ENCODE data around the gene ZFP36L2.

Gene ZFP36L2

DNA sequence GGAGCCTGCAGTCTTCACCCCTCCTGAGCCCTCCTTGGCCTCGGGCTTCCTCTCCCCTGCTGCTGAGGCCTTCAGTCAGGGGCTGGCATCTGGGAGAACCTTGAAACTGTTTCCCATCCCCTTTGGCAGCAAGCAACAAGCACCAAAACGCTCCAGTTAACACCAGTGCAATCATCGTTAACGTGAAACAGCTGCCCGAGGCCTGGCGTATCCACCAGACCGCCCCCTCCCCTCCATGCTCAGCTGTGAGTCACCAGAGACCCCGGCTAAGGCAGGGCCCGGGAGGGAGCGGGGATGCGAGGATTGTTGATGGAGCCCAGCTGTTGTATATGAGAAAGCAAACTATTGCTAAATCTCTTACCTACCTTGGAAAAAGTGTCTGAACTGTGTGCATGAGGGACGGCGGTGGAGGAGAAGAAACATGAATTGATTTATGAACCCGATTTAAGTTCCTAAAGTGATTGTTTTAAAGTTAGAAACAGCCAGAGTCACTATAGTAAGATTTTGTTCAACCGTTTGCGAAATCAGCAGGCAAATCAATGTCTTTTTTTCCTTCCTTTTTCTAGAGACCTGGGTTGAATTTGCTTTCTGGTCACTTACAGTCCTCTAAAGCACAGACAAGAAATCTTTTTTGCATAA lies 5.2 kb downstream of the ZFP36L2 start:
- no peaks in the 10 kb centered on the region for H3K9me3 ChIP-seq (ENCODE audit: insufficient read depth, low read depth, low read length)
- peaks cover 34% of the 10 kb centered on the region for H3K36me3 ChIP-seq (ENCODE audit: insufficient read depth, low read depth, low read length)
- H3K27ac ChIP-seq (ENCODE audit: low read length) = peak overlapping the region; percentile 84
- H3K9ac ChIP-seq (ENCODE audit: low read depth, low read length) = peak overlapping the region; percentile 94; the same call in 1 of the 2 replicates
- H3K4me3 ChIP-seq (ENCODE audit: low read length) = peak overlapping the region; percentile 90
- H3K4me1 ChIP-seq (ENCODE audit: insufficient read depth, low read length) = peaks cover 31% of the 10 kb centered on the region
- H3K27me3 ChIP-seq (ENCODE audit: insufficient read depth, low read length) = no peaks in the 10 kb centered on the region

DNA sequence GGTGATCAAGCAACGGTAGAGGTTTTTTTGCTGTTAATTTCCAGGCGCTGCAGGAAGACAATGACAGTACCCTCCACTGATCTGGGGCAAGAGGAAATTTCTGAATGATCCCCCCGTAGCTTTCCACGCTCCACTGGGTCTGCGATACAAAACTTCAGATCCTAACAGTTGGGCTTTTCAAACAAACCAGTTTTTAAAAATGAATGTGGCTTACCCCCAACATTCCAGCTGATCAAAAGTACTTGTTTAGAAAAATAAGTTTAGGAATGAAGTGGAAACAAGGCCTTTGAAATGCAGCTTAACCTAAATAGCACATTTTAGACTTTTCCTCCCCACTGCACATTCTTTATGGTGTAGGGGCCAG lies 5.7 kb downstream of the ZFP36L2 start:
- H3K4me1 ChIP-seq (ENCODE audit: insufficient read depth, low read length) = peaks cover 36% of the 10 kb centered on the region
- H3K27ac ChIP-seq (ENCODE audit: low read length) = peak overlapping the region; percentile 84

DNA sequence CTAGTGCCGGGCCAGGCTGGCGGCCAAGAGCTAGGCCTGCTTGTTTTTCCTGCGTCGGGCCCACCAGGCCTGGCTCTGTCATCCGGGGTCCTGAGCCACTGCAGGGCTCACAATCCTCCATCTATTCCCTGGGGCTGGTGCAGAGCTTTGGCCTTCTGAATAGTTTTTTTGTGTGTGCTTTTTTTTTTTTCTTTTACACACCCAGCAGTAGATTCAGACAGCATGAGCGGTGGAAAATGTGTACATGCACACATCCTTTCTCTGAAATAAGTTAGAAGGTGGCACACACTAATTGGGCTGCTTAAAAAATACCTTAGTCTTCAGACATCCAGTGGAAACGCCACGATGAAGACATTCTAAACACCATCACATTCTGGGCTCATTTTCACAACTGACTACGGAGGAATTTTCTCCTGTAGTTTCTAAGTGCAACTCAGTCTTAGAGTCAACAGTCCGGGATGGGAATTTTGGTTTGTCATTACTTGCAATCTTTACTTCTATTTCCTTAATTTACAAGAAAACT lies 6.1 kb downstream of the ZFP36L2 start:
- Histone ChIP-seq H3K9ac (ENCODE audit: low read depth, low read length) (peak overlapping the region; percentile 94), H3K4me3 (ENCODE audit: low read length) (peak overlapping the region; percentile 90), H3K27ac (ENCODE audit: low read length) (peak overlapping the region; percentile 84), H3K9me3 (ENCODE audit: insufficient read depth, low read depth, low read length) (no peaks in the 10 kb centered on the region), H3K4me1 (ENCODE audit: insufficient read depth, low read length) (peaks cover 39% of the 10 kb centered on the region), H3K27me3 (ENCODE audit: insufficient read depth, low read length) (no peaks in the 10 kb centered on the region), H3K36me3 (ENCODE audit: insufficient read depth, low read depth, low read length) (peaks cover 33% of the 10 kb centered on the region)

More for the DNA sequence above, 5.7 kb downstream of the ZFP36L2 start:
- Histone ChIP-seq H3K27me3 (ENCODE audit: insufficient read depth, low read length) (no peaks in the 10 kb centered on the region), H3K9ac (ENCODE audit: low read depth, low read length) (peak overlapping the region; percentile 94), H3K36me3 (ENCODE audit: insufficient read depth, low read depth, low read length) (peaks cover 34% of the 10 kb centered on the region), H3K9me3 (ENCODE audit: insufficient read depth, low read depth, low read length) (no peaks in the 10 kb centered on the region), H3K4me3 (ENCODE audit: low read length) (peak overlapping the region; percentile 90)

DNA sequence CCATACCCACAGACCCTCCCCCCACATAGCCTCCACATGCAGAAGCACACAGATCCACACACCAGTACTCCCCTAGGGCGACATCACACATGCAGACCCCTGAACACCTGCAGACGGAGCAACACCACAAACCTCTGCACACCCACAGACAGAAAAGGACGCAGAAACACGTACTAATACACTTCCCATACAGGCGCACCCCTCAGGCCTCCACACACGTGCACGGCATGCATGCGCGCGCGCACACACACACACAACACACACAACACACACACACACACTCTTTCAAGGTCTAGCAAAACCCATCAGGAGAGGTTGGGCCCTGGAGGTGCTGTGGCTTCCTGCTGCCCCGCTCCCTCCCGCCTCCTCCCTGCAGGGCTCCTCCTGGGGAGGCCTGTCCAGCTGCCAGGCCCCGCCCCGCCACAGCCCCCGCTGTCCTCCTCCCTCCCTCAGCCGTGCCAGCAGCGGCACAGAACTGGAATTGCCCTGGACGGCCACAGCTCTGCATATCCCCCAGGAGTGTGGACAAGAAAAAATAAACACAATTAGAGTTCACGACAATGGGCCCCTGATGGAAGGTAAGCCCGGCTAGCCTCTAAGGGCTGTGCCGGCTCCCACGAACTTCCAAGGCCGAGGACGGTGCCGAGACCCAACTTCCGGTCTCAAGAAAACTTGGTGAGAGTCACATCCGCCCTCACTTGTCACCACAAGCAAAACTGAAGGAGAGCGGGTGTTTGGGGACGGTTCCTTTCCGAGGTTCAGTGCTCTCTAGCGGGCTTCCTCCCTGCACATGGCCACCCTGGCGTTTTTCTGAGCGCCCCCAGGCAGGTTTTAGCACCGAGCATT lies 6.8 kb downstream of the ZFP36L2 start:
- peak overlapping the region; percentile 84 for H3K27ac ChIP-seq (ENCODE audit: low read length)
- no peaks in the 10 kb centered on the region for H3K9me3 ChIP-seq (ENCODE audit: insufficient read depth, low read depth, low read length)
- peak overlapping the region; percentile 90 for H3K4me3 ChIP-seq (ENCODE audit: low read length)
- H3K36me3 ChIP-seq (ENCODE audit: insufficient read depth, low read depth, low read length) = peaks cover 26% of the 10 kb centered on the region
- peaks cover 39% of the 10 kb centered on the region for H3K4me1 ChIP-seq (ENCODE audit: insufficient read depth, low read length)
- peak overlapping the region; percentile 94; the same call in 1 of the 2 replicates for H3K9ac ChIP-seq (ENCODE audit: low read depth, low read length)
- H3K27me3 ChIP-seq (ENCODE audit: insufficient read depth, low read length) = no peaks in the 10 kb centered on the region

DNA sequence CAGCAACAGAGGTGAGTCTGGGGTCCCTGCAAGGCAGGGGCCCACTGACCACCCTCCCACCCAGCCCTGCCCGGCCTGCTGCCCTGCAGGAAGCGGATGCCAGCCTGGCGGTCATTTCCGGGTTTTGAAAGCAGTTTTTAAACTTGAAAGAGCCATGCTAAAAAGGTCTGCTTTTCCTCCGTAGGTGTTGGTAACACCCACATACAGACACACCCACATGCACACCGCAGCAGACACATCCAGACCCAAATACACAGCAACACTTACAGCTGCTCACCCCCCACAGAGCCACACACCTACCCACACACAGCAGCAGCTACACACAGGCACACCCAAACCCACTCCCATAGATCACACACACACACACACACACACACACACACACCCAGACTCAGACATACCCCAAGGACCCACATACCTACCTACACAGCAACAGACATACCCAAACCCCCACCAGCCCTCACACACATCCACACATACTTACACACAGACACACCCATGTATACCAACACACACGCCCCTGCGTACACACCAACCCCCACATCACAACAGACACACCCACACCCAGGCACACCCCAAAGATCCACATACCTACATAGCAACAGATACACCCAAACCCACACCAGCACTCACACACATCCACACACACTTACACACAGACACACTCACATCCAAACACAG lies 7.6 kb downstream of the ZFP36L2 start:
- peak overlapping the region; percentile 94; the same call in 1 of the 2 replicates for H3K9ac ChIP-seq (ENCODE audit: low read depth, low read length)
- H3K9me3 ChIP-seq (ENCODE audit: insufficient read depth, low read depth, low read length) = no peaks in the 10 kb centered on the region
- peaks cover 39% of the 10 kb centered on the region for H3K4me1 ChIP-seq (ENCODE audit: insufficient read depth, low read length)
- H3K27me3 ChIP-seq (ENCODE audit: insufficient read depth, low read length) = no peaks in the 10 kb centered on the region
- H3K4me3 ChIP-seq (ENCODE audit: low read length) = peak overlapping the region; percentile 90
- peaks cover 20% of the 10 kb centered on the region for H3K36me3 ChIP-seq (ENCODE audit: insufficient read depth, low read depth, low read length)
- peak overlapping the region; percentile 68 for H3K27ac ChIP-seq (ENCODE audit: low read length)

DNA sequence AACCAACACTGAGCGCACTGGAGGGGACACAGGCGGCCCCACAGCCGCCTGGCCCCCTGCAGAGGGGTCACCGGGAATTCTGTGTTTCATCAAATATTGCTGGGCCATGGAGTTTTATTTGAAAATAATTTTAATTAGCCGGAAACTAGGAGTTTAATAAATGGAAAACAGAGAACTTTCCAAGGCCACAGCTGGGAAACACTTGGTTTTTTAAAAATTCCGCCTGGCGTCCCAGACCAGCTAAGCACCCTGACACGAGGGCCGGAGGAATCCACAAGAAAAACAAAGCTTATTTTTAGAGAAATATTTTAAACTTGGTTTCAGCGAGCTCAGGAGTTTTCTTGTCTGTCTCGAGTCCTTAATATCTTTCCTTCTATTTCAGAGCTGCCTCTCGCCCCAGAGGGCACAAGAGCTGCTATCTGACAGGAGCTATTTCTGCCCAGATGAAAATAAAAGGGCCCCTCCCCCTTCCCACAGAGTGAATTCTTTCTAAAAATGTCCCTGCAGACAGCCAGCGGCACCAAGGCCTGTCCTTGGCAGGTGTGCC lies 8.2 kb downstream of the ZFP36L2 start:
- peak overlapping the region; percentile 94; the same call in 1 of the 2 replicates for H3K9ac ChIP-seq (ENCODE audit: low read depth, low read length)
- peak overlapping the region; percentile 90 for H3K4me3 ChIP-seq (ENCODE audit: low read length)
- H3K27ac ChIP-seq (ENCODE audit: low read length) = peak overlapping the region; percentile 68
- peaks cover 39% of the 10 kb centered on the region for H3K4me1 ChIP-seq (ENCODE audit: insufficient read depth, low read length)
- no peaks in the 10 kb centered on the region for H3K27me3 ChIP-seq (ENCODE audit: insufficient read depth, low read length)
- peaks cover 14% of the 10 kb centered on the region for H3K36me3 ChIP-seq (ENCODE audit: insufficient read depth, low read depth, low read length)
- H3K9me3 ChIP-seq (ENCODE audit: insufficient read depth, low read depth, low read length) = no peaks in the 10 kb centered on the region

DNA sequence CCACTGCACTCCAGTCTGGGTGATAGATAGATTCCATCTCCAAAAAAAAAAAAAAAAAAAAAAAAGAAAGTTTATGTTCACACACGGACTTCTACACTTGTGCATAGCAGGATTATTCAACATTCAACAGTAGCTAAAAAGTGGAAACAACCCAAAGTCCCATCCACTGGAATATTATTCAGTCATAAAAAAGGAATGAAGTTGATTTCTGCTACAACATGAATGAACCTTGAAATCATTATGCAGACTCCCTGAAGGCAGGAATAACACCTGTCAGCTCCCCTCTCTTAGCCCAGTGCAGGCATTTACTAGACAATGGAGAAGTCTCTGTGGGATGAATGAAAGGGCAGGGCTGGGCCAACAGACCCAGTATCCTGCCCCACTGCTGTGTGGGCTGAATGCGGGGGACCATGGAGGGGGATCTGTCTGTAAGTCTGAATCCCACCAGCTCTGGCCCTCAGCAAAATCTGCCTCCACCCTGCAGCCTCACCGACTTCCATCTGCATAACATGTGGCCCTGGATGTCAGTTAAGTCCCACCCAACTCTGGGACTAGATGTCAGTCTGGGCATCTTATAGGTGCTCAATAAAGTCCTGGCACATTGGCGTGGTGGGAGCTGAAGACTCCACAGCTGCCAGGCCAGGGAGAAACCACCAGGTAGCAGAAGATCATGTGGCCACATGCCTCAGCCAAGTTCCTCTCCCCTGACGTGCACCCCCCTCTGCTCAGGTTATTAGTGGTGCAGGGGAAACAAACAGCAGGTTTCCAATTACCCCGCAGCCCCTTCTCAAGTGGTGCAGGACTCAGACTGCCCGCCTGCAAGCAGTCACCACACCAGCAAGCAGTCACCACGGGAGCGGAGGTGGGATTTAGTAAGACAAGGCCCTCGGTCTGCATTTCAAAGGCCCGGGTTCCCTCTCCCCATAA lies 8.9 kb downstream of the ZFP36L2 start:
- H3K4me3 ChIP-seq (ENCODE audit: low read length) = peak overlapping the region; percentile 90; the same call in 1 of the 2 replicates
- no peaks in the 10 kb centered on the region for H3K27me3 ChIP-seq (ENCODE audit: insufficient read depth, low read length)
- peak overlapping the region; percentile 94 for H3K9ac ChIP-seq (ENCODE audit: low read depth, low read length)
- H3K4me1 ChIP-seq (ENCODE audit: insufficient read depth, low read length) = peaks cover 39% of the 10 kb centered on the region
- peak overlapping the region; percentile 68 for H3K27ac ChIP-seq (ENCODE audit: low read length)
- no peaks in the 10 kb centered on the region for H3K9me3 ChIP-seq (ENCODE audit: insufficient read depth, low read depth, low read length)
- H3K36me3 ChIP-seq (ENCODE audit: insufficient read depth, low read depth, low read length) = peaks cover 6% of the 10 kb centered on the region

DNA sequence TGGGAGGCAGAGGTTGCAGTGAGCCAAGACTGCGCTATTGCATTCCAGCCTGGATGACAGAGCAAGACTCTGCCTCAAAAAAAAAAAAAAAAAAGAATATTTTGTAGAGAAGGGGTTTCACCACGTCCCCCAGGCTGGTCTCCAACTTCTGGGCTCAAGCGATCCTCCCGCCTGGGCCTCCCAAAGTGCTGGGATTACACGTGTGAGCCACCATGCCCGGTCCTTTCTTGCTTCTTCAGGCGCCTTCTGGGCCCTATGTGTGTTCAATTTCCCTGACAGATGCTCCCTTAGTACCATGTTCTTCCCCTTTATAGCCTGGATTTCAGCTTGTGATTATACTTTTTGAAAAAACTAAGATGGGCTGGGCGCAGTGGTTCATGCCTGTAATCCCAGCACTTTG lies 9.8 kb downstream of the ZFP36L2 start:
- no peak overlapping the region for H3K4me3 ChIP-seq (ENCODE audit: low read length)
- peaks cover 38% of the 10 kb centered on the region for H3K4me1 ChIP-seq (ENCODE audit: insufficient read depth, low read length)
- no peak overlapping the region for H3K9ac ChIP-seq (ENCODE audit: low read depth, low read length)
- no peaks in the 10 kb centered on the region for H3K36me3 ChIP-seq (ENCODE audit: insufficient read depth, low read depth, low read length)
- no peaks in the 10 kb centered on the region for H3K27me3 ChIP-seq (ENCODE audit: insufficient read depth, low read length)
- H3K9me3 ChIP-seq (ENCODE audit: insufficient read depth, low read depth, low read length) = no peaks in the 10 kb centered on the region
- no peak overlapping the region for H3K27ac ChIP-seq (ENCODE audit: low read length)

- peaks cover 29% of the 10 kb centered on the region for H3K4me1 ChIP-seq (ENCODE audit: insufficient read depth, low read length)
- no peak overlapping the region; the same call in 1 of the 2 replicates for H3K4me3 ChIP-seq (ENCODE audit: low read length)
- H3K27me3 ChIP-seq (ENCODE audit: insufficient read depth, low read length) = no peaks in the 10 kb centered on the region
- H3K27ac ChIP-seq (ENCODE audit: low read length) = peak overlapping the region; percentile 46
- H3K36me3 ChIP-seq (ENCODE audit: insufficient read depth, low read depth, low read length) = no peaks in the 10 kb centered on the region
- no peaks in the 10 kb centered on the region for H3K9me3 ChIP-seq (ENCODE audit: insufficient read depth, low read depth, low read length)
- H3K9ac ChIP-seq (ENCODE audit: low read depth, low read length) = no peak overlapping the region; the same call in 1 of the 2 replicates
These were observed 10.6 kb downstream of the ZFP36L2 start for GRCh38 chr2:43215673-43216255.

GRCh38 chr2:43214253-43214652 lies 12.2 kb downstream of the ZFP36L2 start:
- peaks cover 21% of the 10 kb centered on the region for H3K4me1 ChIP-seq (ENCODE audit: insufficient read depth, low read length)
- H3K27ac ChIP-seq (ENCODE audit: low read length) = no peak overlapping the region
- H3K9ac ChIP-seq (ENCODE audit: low read depth, low read length) = peak overlapping the region; percentile 4; the same call in 1 of the 2 replicates
- no peaks in the 10 kb centered on the region for H3K36me3 ChIP-seq (ENCODE audit: insufficient read depth, low read depth, low read length)
- no peak overlapping the region for H3K4me3 ChIP-seq (ENCODE audit: low read length)
- no peaks in the 10 kb centered on the region for H3K9me3 ChIP-seq (ENCODE audit: insufficient read depth, low read depth, low read length)
- no peaks in the 10 kb centered on the region for H3K27me3 ChIP-seq (ENCODE audit: insufficient read depth, low read length)
